DMS 273 treated with DMSO at 0.1 percent for 48 hours (cell line): ENCODE measurements around the gene STXBP5L.
A peak's percentile ranks its signal among the peaks of the same experiment; 100 is the strongest.
"Not testable (repeated sequence)": the region's sequence is repeated elsewhere in the genome, so short reads cannot be mapped to it uniquely, and the experiment has no call there.

ENCODE experiments used
- DNase-seq: peaks from one replicate; lab custom pipeline; 2025; lab: John Stamatoyannopoulos, UW

STXBP5L gene

DNA sequence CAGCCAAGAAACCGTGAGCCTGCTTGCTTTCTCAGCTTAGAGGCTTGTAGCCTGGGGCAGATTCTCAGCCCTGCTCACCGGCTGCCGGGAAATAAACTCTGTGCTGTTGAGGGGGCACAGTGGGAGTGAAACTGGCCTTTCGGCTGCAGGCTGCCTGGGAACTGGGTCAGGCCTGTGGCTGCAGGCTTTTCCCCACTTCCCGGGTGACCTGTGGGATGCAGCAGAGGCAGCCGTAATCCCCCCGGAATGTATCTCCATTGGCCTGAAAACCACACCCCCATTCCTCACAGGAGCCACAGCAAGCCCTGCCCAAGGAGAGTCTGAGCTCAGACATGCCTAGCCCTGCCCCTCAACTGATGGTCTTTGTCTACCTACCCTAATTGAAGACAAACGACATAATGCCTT, 110.9 kb downstream of the STXBP5L start:
- no peak for DNase-seq

DNA sequence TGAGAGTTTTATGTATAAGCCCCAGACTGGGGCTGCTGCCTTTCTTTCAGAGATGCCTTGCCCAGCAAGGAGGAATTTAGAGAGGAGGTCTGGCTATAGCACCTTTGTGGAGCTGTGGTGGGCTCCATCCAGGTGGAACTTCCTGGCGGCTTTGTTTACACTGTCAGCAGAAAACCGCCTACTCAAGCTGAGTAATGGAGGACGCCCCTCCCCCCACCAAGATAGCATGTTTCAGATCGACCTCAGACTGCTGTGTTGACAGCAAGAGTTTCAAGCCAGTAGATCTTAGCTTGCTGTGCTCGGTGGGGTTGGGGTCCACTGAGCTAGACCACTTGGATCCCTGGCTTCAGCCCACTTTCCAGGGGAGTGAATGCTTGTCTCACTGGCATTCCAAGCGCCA, 155.6 kb downstream of the STXBP5L start:
- no peak for DNase-seq

- DNase-seq, result no peak
These were observed 156.1 kb downstream of the STXBP5L start for GRCh38 chr3:121064121-121064520.

DNA sequence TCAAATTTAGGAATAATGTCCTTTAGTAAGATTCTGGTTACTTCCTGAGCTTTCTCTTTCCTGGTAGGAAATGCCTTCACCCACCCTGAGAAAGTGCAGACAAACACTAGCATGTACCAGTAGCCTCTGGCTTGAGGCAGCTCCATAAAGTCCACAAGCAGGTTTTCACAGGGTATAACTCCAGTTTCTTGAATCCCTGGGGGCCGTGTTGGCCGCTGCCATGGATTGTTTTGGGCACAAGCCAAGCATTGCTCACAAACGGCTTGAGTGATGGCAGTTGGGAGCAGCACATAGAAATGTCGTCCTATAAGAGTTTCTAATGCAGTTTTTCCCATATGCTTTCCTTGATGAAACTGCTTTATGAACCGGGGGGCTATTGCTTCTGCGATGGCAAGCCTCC, 164.1 kb downstream of the STXBP5L start:
- peak; percentile 56 for DNase-seq

DNA sequence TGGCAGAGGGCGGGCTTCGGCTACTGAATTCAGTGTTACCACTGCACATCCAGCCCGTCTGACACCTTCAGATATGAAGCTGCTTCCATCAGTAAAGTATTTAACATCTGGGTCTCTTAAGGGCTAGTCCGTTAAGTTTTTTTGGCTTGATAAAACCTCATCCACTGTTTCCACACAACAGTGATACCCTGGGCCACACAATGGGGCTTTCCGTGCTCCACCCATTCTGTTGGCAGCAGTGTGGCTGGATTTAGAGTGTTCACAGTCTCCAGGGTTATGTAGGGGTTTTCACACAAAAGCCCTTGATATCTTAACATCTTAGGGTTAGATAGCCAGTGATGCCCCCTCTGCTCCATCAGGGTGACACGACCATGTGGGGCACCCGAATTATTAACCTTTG, 165.0 kb downstream of the STXBP5L start:
- no peak for DNase-seq

DNA sequence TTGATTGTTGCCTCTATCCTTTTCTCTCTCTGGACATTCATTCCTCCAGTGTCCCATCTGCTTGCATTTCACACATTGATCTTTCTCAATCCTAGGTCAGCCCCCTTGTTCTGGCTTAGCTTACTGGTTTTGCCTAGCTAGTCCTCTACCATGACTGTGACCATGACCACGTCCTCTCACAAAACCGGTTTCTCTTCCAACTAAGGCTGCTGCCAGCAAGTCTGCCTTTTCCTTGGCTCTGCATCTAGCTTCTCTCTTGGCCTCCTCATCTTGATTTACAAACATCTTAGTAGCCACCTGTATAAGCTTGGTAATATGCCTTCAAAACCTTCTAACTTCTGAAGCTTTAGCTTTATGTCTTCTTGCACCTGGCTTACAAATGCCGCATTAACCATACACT, 167.2 kb downstream of the STXBP5L start:
- DNase-seq, result no peak

DNA sequence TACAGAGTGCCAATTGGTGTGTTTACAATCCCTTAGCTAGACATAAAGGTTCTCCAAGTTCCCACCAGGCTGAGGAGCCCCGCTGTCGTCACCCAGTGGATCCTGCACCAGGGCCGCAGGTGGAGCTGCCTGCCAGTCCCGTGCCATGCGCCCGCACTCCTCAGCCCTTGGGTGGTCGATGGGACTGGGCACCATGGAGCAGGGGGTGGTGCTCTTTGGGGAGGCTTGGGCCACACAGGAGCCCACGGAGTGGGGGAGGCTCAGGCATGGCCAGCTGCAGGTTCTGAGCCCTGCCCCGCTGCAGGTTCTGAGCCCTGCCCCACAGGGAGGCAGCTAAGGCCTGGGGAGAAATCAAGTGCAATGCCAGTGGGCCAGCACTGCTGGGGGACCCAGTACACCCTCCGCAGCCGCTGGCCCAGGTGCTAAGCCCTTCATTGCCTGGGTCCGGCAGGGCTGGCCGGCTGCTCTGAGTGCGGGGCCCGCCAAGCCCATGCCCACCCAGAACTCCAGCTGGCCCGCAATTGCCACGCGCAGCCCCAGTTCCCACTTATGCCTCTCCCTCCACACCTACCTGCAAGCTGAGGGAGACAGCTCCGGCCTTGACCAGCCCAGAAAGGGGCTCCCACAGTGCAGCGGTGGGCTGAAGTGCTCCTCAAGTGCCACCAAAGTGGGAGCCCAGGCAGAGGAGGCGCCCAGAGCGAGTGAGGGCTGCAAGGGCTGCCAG, 170.5 kb downstream of the STXBP5L start:
- DNase-seq, result not testable (repeated sequence)

GRCh38 chr3:121096953-121097352, 188.9 kb downstream of the STXBP5L start:
- no peak for DNase-seq

- DNase-seq, result not testable (repeated sequence)
These were observed 203.1 kb downstream of the STXBP5L start for GRCh38 chr3:121111086-121111485.

GRCh38 chr3:121111914-121112612, 204.1 kb downstream of the STXBP5L start:
- DNase-seq, result no peak

- DNase-seq, result peak; percentile 19
These were observed 218.2 kb downstream of the STXBP5L start for GRCh38 chr3:121126033-121126706.

DNA sequence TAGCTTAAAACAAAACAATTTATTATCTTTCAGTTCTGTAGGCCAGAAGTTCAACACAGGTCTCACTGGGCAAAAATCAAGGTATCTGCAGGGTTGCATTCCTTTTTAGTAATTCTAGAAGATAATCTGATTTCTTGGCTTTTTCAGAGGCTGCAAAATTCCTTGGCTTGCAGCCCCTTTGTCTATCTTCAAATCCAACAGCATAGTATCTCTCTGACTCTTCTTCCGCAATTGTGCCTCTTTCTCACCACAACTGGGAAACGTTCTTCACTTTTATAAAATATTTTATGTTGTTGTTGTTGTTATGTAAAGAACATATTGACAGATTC, 218.7 kb downstream of the STXBP5L start:
- no peak for DNase-seq

- DNase-seq, result no peak
These were observed 244.6 kb downstream of the STXBP5L start for GRCh38 chr3:121152573-121152972.

DNA sequence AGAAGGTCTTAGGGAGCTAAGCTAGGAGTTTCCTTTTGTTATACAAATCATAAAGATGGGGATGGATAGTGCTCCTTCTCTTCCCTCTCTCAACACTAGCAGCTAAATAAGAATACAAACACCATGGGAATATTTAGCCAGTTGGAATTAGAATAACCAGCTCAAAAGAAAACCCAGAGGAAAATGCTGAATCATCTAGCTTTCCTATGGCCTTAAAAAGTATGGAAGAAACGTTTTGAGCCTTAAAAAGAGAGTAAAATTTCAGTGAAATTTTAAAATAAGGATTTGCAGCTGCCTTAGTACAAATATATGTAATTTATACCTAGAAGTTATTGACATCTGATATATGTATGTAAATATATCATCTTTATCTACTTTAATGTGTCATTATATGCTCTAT, 245.8 kb downstream of the STXBP5L start:
- no peak for DNase-seq

DNA sequence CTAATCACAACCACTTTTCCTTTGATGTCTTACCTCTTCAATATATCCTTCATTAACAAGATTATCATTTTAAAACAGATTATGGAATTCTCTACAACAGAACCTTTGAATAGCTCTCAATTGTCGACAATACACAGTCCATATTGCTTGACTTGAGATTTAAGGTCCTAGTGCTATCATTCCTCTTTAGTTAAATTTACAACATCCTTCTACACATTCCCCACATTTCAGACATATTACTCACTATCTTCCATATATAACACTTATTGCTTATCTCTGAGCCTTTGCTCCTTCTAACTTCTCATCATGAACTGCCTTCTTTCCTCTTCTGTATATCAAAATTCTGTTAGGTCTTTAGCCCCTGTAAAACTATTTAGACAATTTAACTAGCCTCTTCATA, 247.0 kb downstream of the STXBP5L start:
- DNase-seq, result no peak

GRCh38 chr3:121165397-121165837, 257.4 kb downstream of the STXBP5L start:
- no peak for DNase-seq

DNA sequence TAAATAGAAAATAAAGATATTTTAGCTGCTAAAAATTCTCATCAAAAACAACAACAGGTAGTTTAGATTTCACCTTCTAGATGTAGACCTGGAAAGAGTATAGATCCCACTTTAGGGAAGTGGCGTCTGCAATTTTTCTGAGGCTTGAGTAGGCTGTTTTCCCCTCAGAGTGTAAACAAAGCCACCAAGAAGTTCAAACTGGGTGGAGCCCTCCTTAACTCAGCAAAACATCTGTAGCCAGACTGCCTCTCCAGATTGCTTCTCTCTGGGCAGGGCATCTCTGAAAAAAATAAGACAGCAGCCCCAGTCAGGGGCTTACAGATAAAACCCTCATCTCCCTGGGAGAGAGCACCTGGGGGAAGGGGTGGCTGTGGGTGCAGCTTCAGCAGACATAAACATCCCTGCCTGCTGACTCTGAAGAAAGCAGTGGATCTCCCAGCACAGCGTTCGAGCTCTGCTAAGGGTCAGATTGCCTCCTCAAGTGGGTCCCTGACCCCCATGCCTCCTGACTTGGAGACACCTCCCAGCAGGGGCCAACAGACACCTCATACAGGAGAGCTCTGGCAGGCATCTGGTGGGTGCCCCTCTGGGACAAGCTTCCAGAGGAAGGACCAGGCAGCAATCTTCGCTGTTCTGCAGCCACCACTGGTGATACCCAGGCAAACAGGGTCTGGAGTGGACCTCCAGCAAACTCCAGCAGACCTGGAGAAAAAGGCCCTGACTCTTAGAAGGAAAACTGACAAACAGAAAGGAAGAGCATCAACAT, 259.6 kb downstream of the STXBP5L start:
- no peak for DNase-seq

DNA sequence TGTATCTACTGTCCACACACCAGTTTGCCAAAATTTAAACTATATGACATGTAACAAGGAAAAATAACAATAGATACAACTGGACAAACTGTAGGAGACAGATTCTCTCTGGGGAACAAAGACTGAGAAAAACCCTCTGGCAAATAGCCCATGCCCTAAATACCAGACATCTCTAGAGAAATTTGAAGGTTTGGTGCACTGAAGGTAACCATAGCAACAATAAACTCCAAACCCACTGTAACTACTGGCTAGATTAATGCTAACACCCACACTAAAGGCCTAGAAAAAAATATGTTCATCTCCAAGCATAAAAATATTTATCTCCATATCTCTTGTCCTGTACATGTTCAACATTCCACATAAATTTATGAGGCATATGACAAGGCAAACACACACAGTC, 267.1 kb downstream of the STXBP5L start:
- DNase-seq, result no peak

GRCh38 chr3:121190626-121191025, 282.6 kb downstream of the STXBP5L start:
- DNase-seq, result not testable (repeated sequence)

DNA sequence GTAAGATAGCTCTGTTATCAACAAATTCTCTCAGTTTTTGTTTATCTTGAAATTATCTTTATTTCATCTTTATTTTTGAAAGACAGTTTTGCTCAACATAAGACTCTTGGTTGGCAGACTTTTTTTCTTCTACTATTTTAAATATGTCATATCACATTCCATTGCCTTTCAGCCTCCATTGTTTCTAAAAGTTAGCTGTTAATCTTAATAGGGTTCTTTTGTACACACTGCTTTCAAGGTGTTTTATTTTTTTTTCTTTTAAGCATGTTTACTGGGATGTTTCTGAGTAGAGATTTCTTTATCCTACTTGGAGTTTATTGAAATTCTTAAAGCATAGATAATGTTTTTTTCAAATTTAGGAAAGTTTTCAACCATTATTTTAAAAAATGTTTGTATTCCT, 294.6 kb downstream of the STXBP5L start:
- no peak for DNase-seq

- no peak for DNase-seq
These were observed 315.1 kb downstream of the STXBP5L start for GRCh38 chr3:121223116-121223515.

DNA sequence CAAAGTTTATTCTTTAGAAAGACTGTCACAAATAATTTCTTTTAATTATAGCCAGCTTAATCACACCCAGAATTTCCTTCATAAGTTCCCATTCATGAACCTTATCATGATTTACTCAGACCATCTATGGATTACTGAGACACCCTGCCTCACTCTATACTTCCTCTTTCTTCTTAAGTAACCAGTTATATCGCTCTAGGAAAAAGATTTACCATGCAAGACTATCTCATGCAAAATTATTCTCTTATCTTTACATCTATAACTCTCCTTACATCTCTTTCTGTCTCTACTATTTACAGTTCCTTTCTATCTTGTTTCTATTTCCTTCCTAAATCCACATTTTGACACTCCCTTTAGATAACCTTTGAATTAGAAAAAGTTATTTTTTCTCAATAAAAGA, 321.0 kb downstream of the STXBP5L start:
- DNase-seq, result no peak
